A549 (cell line): ENCODE results near the gene CIT. TPM values are rescaled to one million over a fixed set of nuclear protein-coding genes. Genes with fewer than 3 reads are reported as not detected.
"Not testable (repeated sequence)": the region's sequence is repeated elsewhere in the genome, so short reads cannot be mapped to it uniquely, and the experiment has no call there.

Experiments used
- ATAC-seq, 2 experiments: fragments of 200-7000 bp in 1 of 2; fragments of >200 bp in 1 of 2; cut with Nextera tagmentation in 1 of 2; cut with Tn5 transposase in 1 of 2; 3 replicates each; pipeline versions ENCODE4 v1.8.0 to v1.9.1; 2018 to 2020; ENCODE audit warnings: mild to moderate bottlenecking in 1 of 2, moderate library complexity in 1 of 2
- CTCF ChIA-PET: fragments of 300-600 bp; sonication (Branson Sonifier 250); formaldehyde crosslinking; extraction: SDS; loops from one replicate; lab custom pipeline; 2021; ENCODE audit warnings: antibody characterized with exemption, inconsistent platforms; lab: Yijun Ruan, JAX
- POLR2A ChIA-PET: fragments of 350-600 bp; formaldehyde crosslinking; extraction: SDS; loops from one replicate; lab custom pipeline; 2021; ENCODE audit warnings: antibody characterized with exemption, inconsistent platforms; lab: Yijun Ruan, JAX
- DNase-seq, 2 experiments: peaks; one replicate each; pipeline versions ENCODE4 v3.0.0 to v3.0.0-alpha.2; 2011 to 2016; ENCODE audit warnings: low read depth in 1 of 2, low spot score in 1 of 2
- FAIRE-seq: peaks from 2 replicates; lab custom pipeline; 2011; peaks lifted over from hg19 to GRCh38; lab: Jason Lieb, UNC
- H3K27ac ChIP-seq, 2 experiments: fragments of >200 bp; sonication (Bioruptor Twin); formaldehyde crosslinking; 3 replicates each; pipeline ENCODE4 v1.5.1; 2016 to 2017
- H3K4me1 ChIP-seq: fragments of >200 bp; sonication (Bioruptor Twin); formaldehyde crosslinking; 3 replicates; pipeline ENCODE4 v1.6.1; 2016
- H3K4me2 ChIP-seq: fragments of >200 bp; sonication (Bioruptor Twin); formaldehyde crosslinking; 3 replicates; pipeline ENCODE4 v1.6.1; 2016
- H3K4me3 ChIP-seq: fragments of >200 bp; sonication (Bioruptor Twin); formaldehyde crosslinking; 3 replicates; pipeline ENCODE4 v1.5.1; 2016
- H3K9me3 ChIP-seq: fragments of >200 bp; sonication (Bioruptor Twin); formaldehyde crosslinking; 3 replicates; pipeline ENCODE4 v1.6.1; 2016
- BCL3 ChIP-seq: fragments of >200 bp; sonication (Bioruptor Twin); formaldehyde crosslinking; IDR thresholded peaks from 3 replicates; pipeline ENCODE4 v1.6.1; 2016
- CHD4 ChIP-seq: fragments of 200-600 bp; sonication (generic); IDR thresholded peaks from 2 replicates; pipeline ENCODE4 v1.6.1; 2016; ENCODE audit warnings: antibody characterized with exemption, mild to moderate bottlenecking, borderline replicate concordance
- E2F6 ChIP-seq: IDR thresholded peaks from 2 replicates; pipeline ENCODE4 v1.6.1; 2012; ENCODE audit warnings: low read depth, borderline replicate concordance
- EHF ChIP-seq: fragments of 250-450 bp; sonication (Bioruptor Pico); IDR thresholded peaks from 2 replicates; pipeline ENCODE4 v1.5.0; 2020; ENCODE audit warnings: mild to moderate bottlenecking
- EHMT2 ChIP-seq: fragments of 200-600 bp; sonication (generic); IDR thresholded peaks from 2 replicates; pipeline ENCODE4 v1.6.1; 2016; ENCODE audit warnings: antibody characterized with exemption, low read depth, mild to moderate bottlenecking, moderate library complexity
- ELK1 ChIP-seq: fragments of 150-350 bp; IDR thresholded peaks from 2 replicates; pipeline ENCODE4 v1.6.1; 2014; ENCODE audit warnings: low read depth, mild to moderate bottlenecking, low read length
- FOSL2 ChIP-seq, 2 experiments: fragments of 450-650 bp in 1 of 2; fragments of >200 bp in 1 of 2; sonication (Bioruptor Twin) in 1 of 2; formaldehyde crosslinking; IDR thresholded peaks; 2 replicates each; pipeline versions ENCODE4 v1.5.0 to v1.6.1; 2016 to 2020; ENCODE audit warnings: mild to moderate bottlenecking in 1 of 2, moderate library complexity in 1 of 2
- FOXS1 ChIP-seq: fragments of 250-450 bp; sonication (Bioruptor Pico); IDR thresholded peaks from 2 replicates; pipeline ENCODE4 v1.5.0; 2020; ENCODE audit warnings: mild to moderate bottlenecking, moderate library complexity
- HES2 ChIP-seq: fragments of >200 bp; sonication (Bioruptor Twin); formaldehyde crosslinking; IDR thresholded peaks from 2 replicates; pipeline ENCODE4 v1.6.1; 2016
- HEYL ChIP-seq: fragments of 250-450 bp; sonication (Bioruptor Pico); IDR thresholded peaks from 2 replicates; pipeline ENCODE4 v1.8.0; 2021; ENCODE audit warnings: mild to moderate bottlenecking, moderate library complexity
- HMGXB4 ChIP-seq: fragments of 250-450 bp; sonication (Bioruptor Pico); IDR thresholded peaks from 2 replicates; pipeline ENCODE4 v1.5.0; 2021; ENCODE audit warnings: mild to moderate bottlenecking, moderate library complexity, borderline replicate concordance
- HOXA7 ChIP-seq: fragments of 250-450 bp; sonication (Bioruptor Pico); IDR thresholded peaks from 2 replicates; pipeline ENCODE4 v1.5.0; 2020; ENCODE audit warnings: mild to moderate bottlenecking, moderate library complexity
- JUNB ChIP-seq: fragments of >200 bp; sonication (Bioruptor Twin); formaldehyde crosslinking; IDR thresholded peaks from 2 replicates; pipeline ENCODE4 v1.6.1; 2016
- KDM5A ChIP-seq: fragments of 200-600 bp; sonication (generic); IDR thresholded peaks from 2 replicates; pipeline ENCODE4 v1.6.1; 2016; ENCODE audit warnings: antibody characterized with exemption, mild to moderate bottlenecking
- MAZ ChIP-seq: fragments of 150-350 bp; IDR thresholded peaks from 2 replicates; pipeline ENCODE4 v1.6.1; 2014; ENCODE audit warnings: antibody characterized with exemption, low read depth, low read length, borderline replicate concordance
- NPAS2 ChIP-seq: fragments of 250-450 bp; sonication (Bioruptor Pico); IDR thresholded peaks from 2 replicates; pipeline ENCODE4 v1.8.0; 2022; ENCODE audit warnings: mild to moderate bottlenecking, moderate library complexity, borderline replicate concordance
- PBX3 ChIP-seq: IDR thresholded peaks from 2 replicates; pipeline ENCODE4 v1.6.1; 2012
- RARB ChIP-seq: fragments of 250-450 bp; sonication (Bioruptor Pico); IDR thresholded peaks from 2 replicates; pipeline ENCODE4 v1.8.0; 2021; ENCODE audit warnings: mild to moderate bottlenecking, moderate library complexity
- RCOR1 ChIP-seq: fragments of 150-350 bp; IDR thresholded peaks from 2 replicates; pipeline ENCODE4 v1.6.1; 2014; ENCODE audit warnings: antibody characterized with exemption, low read length, low read depth
- SMC3 ChIP-seq: fragments of >200 bp; sonication (Bioruptor Twin); formaldehyde crosslinking; IDR thresholded peaks from 3 replicates; pipeline ENCODE4 v1.6.1; 2018; ENCODE audit warnings: inconsistent platforms
- ZC3H11A ChIP-seq: fragments of 450-650 bp; IDR thresholded peaks from 2 replicates; pipeline ENCODE4 v1.6.1; 2014; ENCODE audit warnings: antibody characterized with exemption, mild to moderate bottlenecking
- WGBS: methylation state at CpG from one replicate; pipeline ENCODE4 v1.1.6; 2017; ENCODE audit errors: missing lambda C conversion rate; 5-methylcytosine and 5-hydroxymethylcytosine counted together
- polyA plus RNA-seq, 4 experiments: library from polyadenylated mRNA; depleted of rRNA in 3 of 4; stranded (reverse); fragments of >200 nt; fragmentation: RNase III in 1 of 4; extraction: RNeasy Plus Mini Kit Qiagen cat#74134 plus additional on column Dnase treatment in 1 of 4; gene quantifications; 2 replicates in 3 of 4; 3 replicates in 1 of 4; pipeline ENCODE4 v1.2.3, GENCODE V29; 2011 to 2017

Gene CIT
- polyA plus RNA-seq, 2 of the 4 experiments (the other 2 are of a cell fraction) = 12.5 to 25.4 TPM

- H3K4me1 ChIP-seq = no peaks in the 10 kb centered on the region
- H3K4me3 ChIP-seq = no peak overlapping the region
- ATAC-seq = no peak
- no peak overlapping the region for H3K4me2 ChIP-seq
- DNase-seq = no peak
- CTCF ChIA-PET = interaction anchor here (1.7 kb wide), 1 partner anchor 9 kb away, joined by 6 read pairs; no protein-coding TSS in a partner anchor
- 93% methylated on average over 11 of the region's 11 CpGs for WGBS
- no peak for TF ChIP-seq MAZ
- TF ChIP-seq FOXS1 (CRISPR knock-in tag) = no peak
- TF ChIP-seq E2F6 = no peak
- TF ChIP-seq BCL3 = no peak
- no peak for TF ChIP-seq RCOR1
- TF ChIP-seq RARB (CRISPR knock-in tag) = no peak
- no peak for TF ChIP-seq ZC3H11A
- no peak for TF ChIP-seq PBX3
- no peak for TF ChIP-seq EHMT2
- TF ChIP-seq EHF (CRISPR knock-in tag) = no peak
- TF ChIP-seq HES2 = no peak
- TF ChIP-seq HEYL (CRISPR knock-in tag) = no peak
- TF ChIP-seq HMGXB4 (CRISPR knock-in tag) = no peak
- H3K9me3 ChIP-seq = no peaks in the 10 kb centered on the region
- no peak overlapping the region for H3K27ac ChIP-seq
- no peak for FAIRE-seq
- POLR2A ChIA-PET = no interaction called here
Measured at GRCh38 chr12:119710374-119710964, 166.7 kb downstream of the CIT start.

- CTCF ChIA-PET = interaction anchor here (1.6 kb wide), 1 partner anchor 12 kb away, joined by 4 read pairs; no protein-coding TSS in a partner anchor
- DNase-seq, H3K4me3 ChIP-seq, H3K4me1 ChIP-seq, POLR2A ChIA-PET, ATAC-seq, FAIRE-seq, H3K4me2 ChIP-seq, H3K9me3 ChIP-seq, H3K27ac ChIP-seq: not testable (repeated sequence)
- 95% methylated on average over 1 of the region's 1 CpG for WGBS
Measured at GRCh38 chr12:119706427-119706826, 170.7 kb downstream of the CIT start.

- DNase-seq (no peak), FAIRE-seq (no peak), ATAC-seq (no peak)
- H3K4me2 ChIP-seq = no peak overlapping the region
- no peak overlapping the region for H3K27ac ChIP-seq
- WGBS = 93% methylated on average over 7 of the region's 7 CpGs
- CTCF ChIA-PET = interaction anchor here (0.8 to 2.1 kb wide), 2 partner anchors 10 to 38 kb away, joined by 3 to 7 read pairs; partner anchors contain the start of gene PRKAB1
- H3K4me1 ChIP-seq = no peaks in the 10 kb centered on the region
- TF ChIP-seq MAZ (no peak), HES2 (no peak), FOSL2 (IDR thresholded peaks at IDR 0.05) (no peak), FOSL2 (CRISPR knock-in tag; IDR thresholded peaks at IDR 0.05) (no peak), KDM5A (no peak), NPAS2 (no peak), SMC3 (no peak), CHD4 (no peak), HMGXB4 (CRISPR knock-in tag) (no peak), HOXA7 (CRISPR knock-in tag) (no peak), ELK1 (no peak), JUNB (no peak)
- no peak overlapping the region for H3K4me3 ChIP-seq
- no peaks in the 10 kb centered on the region for H3K9me3 ChIP-seq
- POLR2A ChIA-PET = no interaction called here
Measured at GRCh38 chr12:119705182-119705581, 171.9 kb downstream of the CIT start.
